NCI-H226 (cell line): ENCODE measurements around the gene FOLR3.
A peak's percentile ranks its signal among the peaks of the same experiment; 100 is the strongest.
"Not testable (repeated sequence)": the region's sequence is repeated elsewhere in the genome, so short reads cannot be mapped to it uniquely, and the experiment has no call there.

Experiments used
- DNase-seq: peaks from one replicate; pipeline ENCODE4 v3.0.0-alpha.2; 2015

Gene FOLR3

GRCh38 chr11:72135473-72135872, at the start of gene FOLR3:
Gene FOLR3, plus strand, starts transcription at chr11:72135725. Its CDS starts 228 bp downstream, at chr11:72135953.
- not testable (repeated sequence) for DNase-seq

- DNase-seq, result no peak
These were observed 47.3 kb upstream of the FOLR3 start for GRCh38 chr11:72088076-72088808.

GRCh38 chr11:72091292-72091691, 44.2 kb upstream of the FOLR3 start:
- peak; percentile 15 for DNase-seq

GRCh38 chr11:72098741-72099140, 36.8 kb upstream of the FOLR3 start:
- DNase-seq, result no peak

GRCh38 chr11:72100009-72100408, 35.5 kb upstream of the FOLR3 start:
- no peak for DNase-seq

- DNase-seq, result no peak
These were observed 35.1 kb upstream of the FOLR3 start for GRCh38 chr11:72100462-72100861.

GRCh38 chr11:72102162-72102561, 33.4 kb upstream of the FOLR3 start:
- DNase-seq, result no peak

GRCh38 chr11:72102631-72102945, 32.9 kb upstream of the FOLR3 start:
- DNase-seq, result no peak

GRCh38 chr11:72102946-72103753, 32.4 kb upstream of the FOLR3 start, which contains the start of gene LAMTOR1:
Gene LAMTOR1, minus strand, starts transcription at chr11:72103297. Its CDS starts 73 bp downstream, at chr11:72103224.
- peak; percentile 97 for DNase-seq

- no peak for DNase-seq
These were observed 31.8 kb upstream of the FOLR3 start for GRCh38 chr11:72103754-72104167.

GRCh38 chr11:72105888-72106287, 29.6 kb upstream of the FOLR3 start, which contains the start of gene TOMT:
Gene TOMT, plus strand, starts transcription at chr11:72105924. Its CDS starts 28 bp downstream, at chr11:72105952.
- no peak for DNase-seq

- DNase-seq, result no peak
These were observed 24.0 kb upstream of the FOLR3 start for GRCh38 chr11:72111300-72112142.

- DNase-seq, result peak; percentile 99
These were observed 23.2 kb upstream of the FOLR3 start, which contains the start of gene ANAPC15 for GRCh38 chr11:72112143-72112977. Gene ANAPC15, minus strand, starts transcription at chr11:72112695. Its CDS starts 1,419 bp downstream, at chr11:72111276.

GRCh38 chr11:72112978-72113808, 22.3 kb upstream of the FOLR3 start:
- peak; percentile 81 for DNase-seq

- peak; percentile 37 for DNase-seq
These were observed 21.0 kb upstream of the FOLR3 start for GRCh38 chr11:72114570-72114969.

- DNase-seq, result no peak
These were observed 19.3 kb upstream of the FOLR3 start for GRCh38 chr11:72116019-72116755.

GRCh38 chr11:72119198-72119597, 16.3 kb upstream of the FOLR3 start:
- DNase-seq, result no peak

- DNase-seq, result no peak
These were observed 14.6 kb upstream of the FOLR3 start for GRCh38 chr11:72120930-72121329.

GRCh38 chr11:72122607-72123006, 12.9 kb upstream of the FOLR3 start:
- no peak for DNase-seq

- DNase-seq, result no peak
These were observed 12.3 kb upstream of the FOLR3 start for GRCh38 chr11:72123117-72123653.
